Measurements from ENCODE around the gene SORBS1. TPM values are rescaled to one million over a fixed set of nuclear protein-coding genes. Genes with fewer than 3 reads are reported as not detected.

Gene SORBS1
- total RNA-seq, 4 donors from 2014 or later = 28.1 to 92.5 (median 41.7) TPM

DNA sequence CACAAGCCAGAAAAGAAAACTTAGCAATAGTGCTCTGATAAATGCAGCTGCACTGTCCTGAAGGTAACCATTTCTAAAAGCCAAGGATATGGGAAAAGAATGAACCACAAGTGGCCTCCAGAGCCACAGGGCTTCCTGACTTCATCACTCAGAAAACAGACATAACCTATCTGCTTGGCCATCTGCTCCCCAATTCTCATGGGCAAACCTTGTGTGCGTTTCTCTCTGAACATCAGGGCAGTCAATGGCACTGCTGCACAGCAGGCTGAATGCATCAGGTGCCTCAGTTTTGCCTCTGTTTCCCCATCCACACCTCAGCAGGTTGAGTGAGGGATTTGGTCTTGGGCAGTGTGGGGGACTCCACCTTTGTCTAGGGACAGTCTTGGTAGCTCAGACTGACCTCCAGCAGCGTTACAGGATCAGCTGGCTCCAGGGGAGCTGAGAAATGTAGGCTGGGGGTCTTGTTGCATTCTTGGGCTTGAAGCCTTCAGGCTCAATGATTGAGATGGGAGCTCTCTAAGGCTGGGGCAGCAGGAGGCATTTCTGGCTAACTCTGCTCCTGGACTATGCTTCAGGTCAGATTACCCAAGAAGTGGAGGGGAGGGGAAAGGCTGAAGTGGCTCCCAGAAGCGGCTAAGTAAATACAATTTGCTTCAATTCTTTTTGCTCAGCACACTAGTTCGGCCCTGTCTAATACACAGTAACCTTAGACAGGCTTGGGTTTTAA is 246.8 kb downstream of the SORBS1 start:
- Histone ChIP-seq H3K27ac (no peak overlapping the region), H3K4me3 (no peak overlapping the region), H3K4me1 (peaks cover 9% of the 10 kb centered on the region), H3K36me3 (peaks cover 30% of the 10 kb centered on the region), H3K27me3 (no peaks in the 10 kb centered on the region), H3K9me3 (no peaks in the 10 kb centered on the region)
- WGBS = 89% methylated on average over 3 of the region's 4 CpGs
- DNase-seq (ENCODE audit: low spot score in 2 of 2) = no peak
- no peak for TF ChIP-seq EP300 (IDR thresholded peaks at IDR 0.05)
- TF ChIP-seq, protein P1, sequence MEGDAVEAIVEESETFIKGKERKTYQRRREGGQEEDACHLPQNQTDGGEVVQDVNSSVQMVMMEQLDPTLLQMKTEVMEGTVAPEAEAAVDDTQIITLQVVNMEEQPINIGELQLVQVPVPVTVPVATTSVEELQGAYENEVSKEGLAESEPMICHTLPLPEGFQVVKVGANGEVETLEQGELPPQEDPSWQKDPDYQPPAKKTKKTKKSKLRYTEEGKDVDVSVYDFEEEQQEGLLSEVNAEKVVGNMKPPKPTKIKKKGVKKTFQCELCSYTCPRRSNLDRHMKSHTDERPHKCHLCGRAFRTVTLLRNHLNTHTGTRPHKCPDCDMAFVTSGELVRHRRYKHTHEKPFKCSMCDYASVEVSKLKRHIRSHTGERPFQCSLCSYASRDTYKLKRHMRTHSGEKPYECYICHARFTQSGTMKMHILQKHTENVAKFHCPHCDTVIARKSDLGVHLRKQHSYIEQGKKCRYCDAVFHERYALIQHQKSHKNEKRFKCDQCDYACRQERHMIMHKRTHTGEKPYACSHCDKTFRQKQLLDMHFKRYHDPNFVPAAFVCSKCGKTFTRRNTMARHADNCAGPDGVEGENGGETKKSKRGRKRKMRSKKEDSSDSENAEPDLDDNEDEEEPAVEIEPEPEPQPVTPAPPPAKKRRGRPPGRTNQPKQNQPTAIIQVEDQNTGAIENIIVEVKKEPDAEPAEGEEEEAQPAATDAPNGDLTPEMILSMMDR (IDR thresholded peaks at IDR 0.05) = no peak

GRCh38 chr10:95312986-95313495 is 248.1 kb downstream of the SORBS1 start:
- Histone ChIP-seq H3K4me3 (no peak overlapping the region), H3K27me3 (no peaks in the 10 kb centered on the region), H3K9me3 (no peaks in the 10 kb centered on the region), H3K36me3 (peaks cover 27% of the 10 kb centered on the region), H3K4me1 (peaks cover 16% of the 10 kb centered on the region), H3K27ac (no peak overlapping the region)
- TF ChIP-seq EP300 (IDR thresholded peaks at IDR 0.05) (no peak), POLR2AphosphoS5 (IDR thresholded peaks at IDR 0.05) (no peak), POLR2A (IDR thresholded peaks at IDR 0.05) (no peak)
- TF ChIP-seq, protein P1 (IDR thresholded peaks at IDR 0.05) = no peak
- 95% methylated on average over 1 of the region's 1 CpG for WGBS
- no peak for DNase-seq (ENCODE audit: low spot score in 2 of 2)

DNA sequence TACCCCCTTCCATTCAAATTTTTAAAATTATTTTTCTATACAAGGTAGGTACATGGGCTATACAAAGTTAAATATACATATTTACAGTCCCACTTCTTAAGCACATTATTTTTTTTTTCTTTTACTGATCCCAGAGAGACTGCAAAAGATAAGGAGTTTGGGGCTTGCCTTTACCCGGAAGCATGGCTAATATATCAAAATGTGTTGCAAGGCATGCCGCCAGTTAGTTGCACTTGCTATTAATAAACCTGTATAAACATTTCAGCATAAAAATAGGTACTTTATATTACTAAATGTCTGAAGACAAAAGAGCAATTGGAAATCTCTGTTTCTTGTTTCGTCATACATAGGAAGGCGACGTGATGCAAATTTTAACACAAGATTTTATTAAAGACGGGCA is 248.9 kb downstream of the SORBS1 start:
- no peak for DNase-seq (ENCODE audit: low spot score in 2 of 2)
- Histone ChIP-seq H3K9me3 (no peaks in the 10 kb centered on the region), H3K4me1 (peaks cover 16% of the 10 kb centered on the region), H3K36me3 (peaks cover 24% of the 10 kb centered on the region), H3K27me3 (no peaks in the 10 kb centered on the region), H3K4me3 (no peak overlapping the region), H3K27ac (no peak overlapping the region)
- 82% methylated on average over 6 of the region's 6 CpGs for WGBS
- TF ChIP-seq POLR2AphosphoS5 (IDR thresholded peaks at IDR 0.05) (no peak), EP300 (IDR thresholded peaks at IDR 0.05) (no peak)
- TF ChIP-seq, protein P1 (IDR thresholded peaks at IDR 0.05) = no peak

GRCh38 chr10:95309958-95310357 is 251.2 kb downstream of the SORBS1 start:
- Histone ChIP-seq H3K27ac (no peak overlapping the region), H3K27me3 (no peaks in the 10 kb centered on the region), H3K4me3 (no peak overlapping the region), H3K36me3 (peaks cover 12% of the 10 kb centered on the region), H3K9me3 (no peaks in the 10 kb centered on the region), H3K4me1 (peaks cover 16% of the 10 kb centered on the region)
- TF ChIP-seq POLR2A (IDR thresholded peaks at IDR 0.05) = no peak
- TF ChIP-seq EP300 (IDR thresholded peaks at IDR 0.05) = no peak
- no peak for TF ChIP-seq POLR2AphosphoS5 (IDR thresholded peaks at IDR 0.05)
- TF ChIP-seq, protein P1 (IDR thresholded peaks at IDR 0.05) = no peak
- no peak for DNase-seq (ENCODE audit: low spot score in 2 of 2)
- WGBS = 34% methylated on average over 1 of the region's 1 CpG

GRCh38 chr10:95308389-95309302 is 252.5 kb downstream of the SORBS1 start:
- WGBS = 24% methylated on average over 8 of the region's 8 CpGs
- H3K9me3 ChIP-seq = no peaks in the 10 kb centered on the region
- H3K27ac ChIP-seq = peak overlapping the region; percentile 24
- peaks cover 16% of the 10 kb centered on the region for H3K4me1 ChIP-seq
- peaks cover 5% of the 10 kb centered on the region for H3K36me3 ChIP-seq
- H3K27me3 ChIP-seq = no peaks in the 10 kb centered on the region
- peak; percentile 85 to 87 for DNase-seq (ENCODE audit: low spot score in 2 of 2)
- H3K4me3 ChIP-seq = no peak overlapping the region
- TF ChIP-seq, protein P1 (IDR thresholded peaks at IDR 0.05) = no peak
- no peak for TF ChIP-seq POLR2A (IDR thresholded peaks at IDR 0.05)
- TF ChIP-seq EP300 (IDR thresholded peaks at IDR 0.05) = no peak
- TF ChIP-seq POLR2AphosphoS5 (IDR thresholded peaks at IDR 0.05) = no peak

Measured in suprapubic skin (tissue), 4 donors.